NCI-H1930 (cell line): ENCODE results near the gene DHX9.

Experiments used
- DNase-seq, 2 experiments: peaks; one replicate each; lab custom pipeline; 2025; lab: John Stamatoyannopoulos, UW

Gene DHX9

GRCh38 chr1:182841368-182841988 is 2.3 kb downstream of the DHX9 start:
- no peak for DNase-seq

GRCh38 chr1:182842265-182842664 is 3.1 kb downstream of the DHX9 start:
- DNase-seq, result no peak

GRCh38 chr1:182845379-182845778 is 6.2 kb downstream of the DHX9 start:
- DNase-seq, result no peak

GRCh38 chr1:182845894-182846293 is 6.7 kb downstream of the DHX9 start:
- DNase-seq, result no peak

GRCh38 chr1:182847105-182847504 is 8.0 kb downstream of the DHX9 start:
- no peak for DNase-seq

- DNase-seq, result no peak
These were observed 9.6 kb downstream of the DHX9 start for GRCh38 chr1:182848736-182849135.

- no peak for DNase-seq
These were observed 11.2 kb downstream of the DHX9 start for GRCh38 chr1:182850319-182850718.

GRCh38 chr1:182851825-182852224 is 12.7 kb downstream of the DHX9 start:
- no peak for DNase-seq

GRCh38 chr1:182855911-182856310 is 16.8 kb downstream of the DHX9 start:
- DNase-seq, result no peak

- DNase-seq, result no peak
These were observed 18.1 kb downstream of the DHX9 start for GRCh38 chr1:182857212-182857611.

- DNase-seq, result no peak
These were observed 21.5 kb downstream of the DHX9 start for GRCh38 chr1:182860658-182861057.

GRCh38 chr1:182861994-182862393 is 22.8 kb downstream of the DHX9 start:
- no peak for DNase-seq

- no peak for DNase-seq
These were observed 23.7 kb downstream of the DHX9 start for GRCh38 chr1:182862827-182863226.

- no peak for DNase-seq
These were observed 24.8 kb downstream of the DHX9 start for GRCh38 chr1:182863940-182864339.

- DNase-seq, result no peak
These were observed 28.7 kb downstream of the DHX9 start for GRCh38 chr1:182867861-182868260.

GRCh38 chr1:182869241-182869666 is 30.1 kb downstream of the DHX9 start:
- no peak for DNase-seq

GRCh38 chr1:182872881-182873280 is 33.7 kb downstream of the DHX9 start:
- no peak for DNase-seq

- DNase-seq, result no peak
These were observed 36.7 kb downstream of the DHX9 start for GRCh38 chr1:182875889-182876288.

GRCh38 chr1:182877331-182877730 is 38.2 kb downstream of the DHX9 start:
- no peak for DNase-seq

- no peak for DNase-seq
These were observed 38.7 kb downstream of the DHX9 start for GRCh38 chr1:182877842-182878241.

- DNase-seq, result no peak
These were observed 45.7 kb downstream of the DHX9 start for GRCh38 chr1:182884872-182885271.

GRCh38 chr1:182885591-182885990 is 46.4 kb downstream of the DHX9 start:
- no peak for DNase-seq

GRCh38 chr1:182886985-182887384 is 47.8 kb downstream of the DHX9 start:
- DNase-seq, result no peak

GRCh38 chr1:182888736-182889531 is 49.8 kb downstream of the DHX9 start:
- no peak for DNase-seq
